GM18907 (cell line): Measurements from ENCODE around the gene NTM.

Source experiments
- ATAC-seq: cut with Tn5 transposase; IDR thresholded peaks from one replicate; pipeline ENCODE4 v1.9.1; 2021; ENCODE audit warnings: mild to moderate bottlenecking, moderate library complexity; ENCODE audit not compliant: unreplicated experiment

Gene NTM

DNA sequence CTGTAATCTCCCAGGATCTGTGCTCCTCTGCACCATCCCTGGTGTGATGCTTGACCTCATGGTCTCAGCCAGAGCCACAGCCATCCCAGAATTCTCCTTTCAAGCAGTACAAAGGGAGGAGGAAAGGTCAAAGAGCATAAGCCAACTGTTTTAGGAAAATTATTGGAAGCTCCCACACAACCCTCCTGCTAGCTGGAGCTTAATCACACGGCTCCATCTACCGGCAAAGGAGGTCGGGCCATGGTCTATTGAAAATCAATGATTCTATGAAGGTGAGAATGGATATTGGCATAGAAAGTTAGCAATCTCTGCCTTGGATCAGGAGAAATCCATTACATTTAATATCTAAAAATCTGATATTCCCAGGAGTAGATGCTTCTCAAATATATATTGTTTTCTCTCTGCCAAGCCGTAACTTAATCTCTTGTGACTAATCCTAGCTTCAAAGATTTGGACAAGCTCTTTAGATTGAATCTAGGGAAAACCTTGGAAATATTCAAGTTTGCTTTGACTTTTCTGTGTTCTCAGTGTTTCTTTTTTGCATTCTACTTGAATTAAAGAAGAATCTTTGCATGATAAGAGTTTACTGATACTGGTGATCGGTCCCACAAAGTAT lies 259.6 kb downstream of the NTM start:
- no peak for ATAC-seq

GRCh38 chr11:131632971-131633370 lies 262.6 kb downstream of the NTM start:
- ATAC-seq = no peak

- no peak for ATAC-seq
Observed at GRCh38 chr11:131633921-131634715, 263.7 kb downstream of the NTM start.

DNA sequence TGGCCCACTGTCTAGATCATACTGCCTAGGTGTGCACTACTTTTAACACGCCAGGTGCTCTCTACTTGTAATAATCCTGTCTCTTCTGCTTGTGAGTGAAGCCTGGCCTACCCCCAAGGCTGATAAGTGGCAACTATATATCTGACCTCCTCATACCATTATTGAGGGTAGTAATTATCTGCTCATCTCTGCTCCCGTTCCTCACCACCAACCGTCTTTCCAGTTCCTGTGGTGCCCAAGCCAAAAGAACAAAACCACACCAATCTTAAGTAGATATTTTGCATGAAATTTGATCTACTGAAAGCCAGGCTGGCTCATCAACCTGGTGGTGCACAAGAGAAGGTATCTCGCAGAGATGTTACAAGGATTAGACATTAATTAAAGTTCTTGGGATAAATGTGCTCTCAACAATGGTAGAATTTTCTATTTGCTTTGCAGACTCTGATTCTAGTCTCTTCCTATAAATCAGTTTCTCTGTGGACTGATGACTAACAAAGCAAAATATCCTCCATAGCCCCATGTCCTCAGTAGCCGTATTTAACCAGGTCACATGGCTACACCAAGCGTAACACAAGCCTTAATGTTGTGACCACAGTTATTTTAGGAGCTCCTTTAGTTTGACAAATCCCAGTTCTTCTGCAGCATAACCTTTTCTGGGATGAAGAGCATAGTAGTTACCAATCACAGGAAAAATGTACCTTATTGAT lies 267.2 kb downstream of the NTM start:
- no peak for ATAC-seq

- no peak for ATAC-seq
Observed at GRCh38 chr11:131638889-131639288, 268.5 kb downstream of the NTM start.

DNA sequence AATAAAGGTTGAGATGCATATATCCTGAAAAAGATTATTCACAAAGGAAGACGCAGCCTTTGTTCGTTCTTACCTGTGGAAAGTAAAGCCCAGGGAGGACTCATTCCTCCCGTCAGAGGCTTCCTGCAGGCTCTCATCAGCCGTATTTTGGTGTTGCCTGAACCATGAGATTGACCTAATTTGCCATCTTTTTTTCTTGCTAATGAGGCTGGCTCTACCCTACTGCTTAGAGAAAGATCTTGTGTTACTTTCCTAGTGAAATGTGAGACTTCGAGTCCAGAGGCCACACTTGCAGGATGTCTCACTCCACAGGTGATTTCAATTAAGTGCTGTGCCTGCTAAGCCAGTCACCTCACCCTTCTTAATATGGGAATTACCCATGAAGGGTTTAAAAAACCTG lies 269.9 kb downstream of the NTM start:
- no peak for ATAC-seq

DNA sequence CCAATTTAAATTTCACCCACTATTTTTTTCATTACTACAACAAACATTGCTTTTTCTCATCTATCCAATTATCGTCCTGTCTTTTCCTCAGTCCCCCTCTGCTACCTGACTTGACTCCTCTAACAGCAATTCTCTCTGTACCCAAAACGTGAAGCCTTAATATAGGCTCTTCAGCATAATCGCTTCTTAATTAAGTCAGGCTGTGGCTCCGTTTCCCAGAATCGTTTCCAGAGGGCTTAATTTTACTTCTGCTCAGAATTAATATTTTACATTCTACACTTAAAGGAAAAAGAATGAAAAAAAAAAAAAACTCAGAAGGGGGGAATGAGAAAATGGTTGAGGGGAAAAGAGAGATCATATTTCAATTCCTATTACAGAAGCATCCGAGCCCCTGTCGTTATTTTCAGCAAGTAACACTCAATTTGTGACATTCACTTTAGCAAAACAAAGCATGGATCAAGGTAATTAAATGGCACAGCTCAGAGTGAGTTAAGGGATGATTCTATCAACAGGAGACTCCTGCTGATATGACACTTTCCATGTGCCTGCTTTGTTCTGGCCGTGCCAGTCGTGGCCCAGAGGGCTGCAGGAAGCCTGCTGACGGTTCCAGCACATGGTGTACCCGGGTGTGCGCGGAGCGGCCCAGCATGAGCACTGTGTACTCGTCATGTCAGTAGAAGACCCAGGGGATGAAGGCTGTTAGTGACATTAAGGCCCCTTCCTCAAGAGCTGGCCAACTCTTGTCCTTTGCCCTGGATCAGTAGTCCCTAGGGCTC lies 272.5 kb downstream of the NTM start:
- ATAC-seq = no peak

DNA sequence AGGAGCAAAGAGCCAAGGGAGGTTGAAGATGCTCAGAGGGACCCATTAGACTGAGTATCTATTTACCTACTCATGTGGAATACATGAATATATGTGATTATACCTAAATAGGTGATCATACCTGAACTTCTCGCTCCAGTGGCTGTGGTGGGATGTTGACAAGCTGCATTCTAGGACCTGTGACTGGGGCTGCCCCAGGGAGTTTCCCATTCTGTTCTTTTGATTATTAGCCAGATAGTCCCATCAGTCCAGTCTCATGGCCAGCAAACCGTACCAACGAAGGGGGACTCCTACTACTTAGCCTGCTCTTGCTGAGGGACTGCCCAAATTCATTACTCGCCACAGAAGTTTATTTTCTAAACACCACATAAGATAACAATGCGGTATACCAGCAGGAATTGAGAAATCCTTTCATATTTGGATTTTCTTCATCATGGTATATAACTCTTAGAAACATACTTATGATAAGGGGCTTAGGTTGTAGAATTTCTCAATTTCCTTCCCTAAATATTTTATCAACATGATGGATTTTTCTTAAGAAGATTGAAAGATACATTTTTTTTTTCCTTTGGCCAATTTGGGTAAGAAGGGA lies 273.9 kb downstream of the NTM start:
- ATAC-seq = peak; percentile 87

DNA sequence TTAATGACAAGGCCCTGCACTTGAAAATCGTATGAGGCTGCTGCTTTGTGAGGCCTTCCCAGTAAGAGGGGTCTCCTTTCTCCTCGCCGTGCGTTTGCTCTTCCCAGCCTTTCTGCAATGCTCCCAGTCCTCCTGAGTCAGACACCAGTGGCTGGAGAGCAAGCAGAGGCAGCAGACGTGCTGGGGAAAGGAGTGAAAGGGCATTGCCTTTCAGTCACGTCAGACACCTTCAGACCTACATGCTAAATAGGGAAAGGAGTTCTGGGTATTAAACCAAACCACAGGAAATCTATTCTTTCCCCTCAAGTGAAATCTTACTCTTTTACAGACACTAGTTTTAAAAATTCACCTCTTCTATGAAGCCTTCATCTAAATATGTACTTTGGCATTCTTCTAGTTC lies 274.8 kb downstream of the NTM start:
- no peak for ATAC-seq

DNA sequence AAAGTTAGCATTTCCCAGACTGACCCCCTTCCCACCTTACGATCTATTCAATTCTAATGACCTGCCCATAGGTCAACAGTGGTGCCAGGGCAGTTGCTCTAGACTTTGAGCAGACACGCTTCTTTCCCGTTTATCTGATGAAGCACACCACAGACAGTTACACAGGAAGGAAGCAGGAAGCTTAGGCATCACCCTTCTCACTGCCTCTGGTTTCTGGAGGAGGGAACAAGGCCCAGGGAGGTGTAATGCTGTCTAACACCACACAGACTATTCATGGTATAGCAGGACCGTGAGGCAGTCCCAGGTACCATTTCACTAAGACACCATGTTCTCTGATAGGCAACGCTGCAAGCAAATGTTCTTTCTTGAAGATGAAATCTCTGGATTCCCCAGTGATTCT lies 279.4 kb downstream of the NTM start:
- ATAC-seq = no peak

- ATAC-seq = no peak
Observed at GRCh38 chr11:131652231-131652630, 281.8 kb downstream of the NTM start.

GRCh38 chr11:131653260-131653659 lies 282.8 kb downstream of the NTM start:
- ATAC-seq = no peak

GRCh38 chr11:131654849-131655248 lies 284.4 kb downstream of the NTM start:
- no peak for ATAC-seq

DNA sequence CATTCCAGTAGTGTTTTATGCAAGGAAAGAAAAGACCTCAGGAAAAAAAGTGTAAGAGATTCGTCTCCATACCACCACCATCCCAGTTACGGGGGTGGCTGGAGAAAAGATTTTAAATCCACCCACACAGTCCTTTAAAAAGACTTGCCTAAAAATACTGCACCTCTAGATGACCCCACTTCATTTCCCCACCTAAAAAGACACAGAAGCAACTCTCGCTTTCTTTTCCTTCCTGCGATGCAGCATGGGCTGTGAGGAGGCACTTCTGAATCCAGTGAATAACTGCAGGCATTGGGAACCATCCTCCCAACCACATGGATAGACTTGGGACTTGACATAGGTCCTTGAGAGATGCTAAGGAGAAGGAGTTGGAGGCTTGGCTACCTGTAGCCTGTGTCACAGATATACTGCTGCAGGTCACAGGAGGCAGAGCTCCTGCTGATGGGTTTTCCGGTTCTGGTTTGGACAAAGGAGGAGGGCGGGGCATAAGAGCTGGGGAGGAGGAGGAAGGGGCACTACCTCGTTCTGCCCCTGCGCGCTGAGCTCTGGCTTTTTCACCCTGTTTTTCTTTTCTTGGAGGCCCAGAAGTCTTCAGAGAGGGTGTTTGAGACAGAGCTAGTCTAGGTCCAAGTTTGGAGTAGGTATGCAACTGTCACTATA lies 285.9 kb downstream of the NTM start:
- ATAC-seq = no peak

DNA sequence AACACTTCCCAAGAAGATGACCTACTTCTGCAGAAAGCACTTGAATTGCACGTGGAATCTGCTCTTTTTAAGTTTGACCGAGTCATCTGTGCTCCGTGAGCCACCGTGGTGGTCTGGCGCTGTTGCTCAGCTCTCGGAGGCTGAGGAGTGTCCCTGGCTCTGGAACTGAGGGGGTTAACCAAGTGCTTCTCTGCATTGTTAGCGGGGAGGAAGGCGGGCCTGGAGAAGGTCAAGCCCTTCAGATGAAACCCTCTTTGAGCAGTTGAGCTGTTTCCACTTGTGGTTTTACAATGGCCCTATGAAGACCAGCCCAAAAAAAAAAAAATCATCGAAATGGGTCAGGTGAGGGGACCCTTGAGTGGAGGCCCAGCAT lies 286.4 kb downstream of the NTM start:
- ATAC-seq = no peak

- no peak for ATAC-seq
Observed at GRCh38 chr11:131658414-131658813, 288.0 kb downstream of the NTM start.

DNA sequence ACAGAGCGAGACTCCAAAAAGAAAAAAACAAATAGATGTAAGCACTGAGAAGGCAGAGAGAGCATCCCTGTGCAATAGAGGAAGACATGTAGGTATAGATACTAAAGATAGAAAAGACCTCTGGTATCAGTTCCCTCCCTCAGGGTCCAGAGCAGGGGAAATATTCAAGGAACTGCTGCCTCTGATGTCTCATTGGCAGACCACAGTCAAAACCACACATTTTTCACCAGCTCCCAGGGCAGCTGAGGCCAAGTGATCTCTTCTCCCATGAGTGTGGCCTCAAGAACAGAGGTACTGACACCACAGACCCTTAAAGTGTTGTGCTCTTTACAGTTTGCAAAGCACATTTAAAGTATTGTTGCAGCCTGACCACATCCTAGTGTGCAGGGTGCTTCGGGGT lies 288.5 kb downstream of the NTM start:
- peak; percentile 87 for ATAC-seq

- no peak for ATAC-seq
Observed at GRCh38 chr11:131659931-131660330, 289.5 kb downstream of the NTM start.

- ATAC-seq = no peak
Observed at GRCh38 chr11:131661132-131661531, 290.7 kb downstream of the NTM start.

DNA sequence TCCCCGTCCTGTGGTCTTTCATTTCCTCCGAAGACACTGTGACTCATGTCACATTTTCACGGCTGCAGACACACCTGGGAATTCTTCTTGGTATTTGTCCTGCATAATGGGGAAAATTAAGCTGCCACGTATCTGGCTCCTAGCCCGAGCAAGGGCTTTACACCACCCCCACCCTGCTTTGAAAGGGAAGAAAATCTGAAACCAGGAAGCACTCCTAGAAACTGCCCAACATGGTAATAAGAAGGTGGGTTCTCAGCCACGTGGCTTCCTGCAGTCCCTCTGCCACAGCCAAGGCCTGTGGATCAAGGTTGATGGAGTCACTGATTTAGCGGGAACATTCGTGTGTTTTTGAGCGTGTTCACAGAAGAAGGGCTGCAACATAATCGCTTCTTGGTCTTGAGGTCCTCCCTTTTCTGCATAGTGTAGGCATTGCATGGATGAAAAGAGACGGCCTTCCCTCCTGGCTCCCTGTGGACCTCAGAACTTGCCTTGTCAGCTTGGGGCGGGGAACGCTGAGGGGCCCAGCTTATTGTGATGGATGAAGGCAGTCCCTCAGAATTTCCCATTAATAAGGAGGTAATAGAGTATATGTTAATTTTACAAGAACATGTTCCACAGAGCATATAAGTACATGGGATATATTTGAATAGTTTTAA lies 292.0 kb downstream of the NTM start:
- ATAC-seq = no peak
